Type B pancreatic cell (in vitro differentiated cells): ENCODE results near the gene PACSIN2. TPM values are rescaled to one million over a fixed set of nuclear protein-coding genes. Genes with fewer than 3 reads are reported as not detected.

Experiments
- DNase-seq: peaks from one replicate; pipeline ENCODE4 v3.0.0; 2021; ENCODE audit warnings: mixed read lengths; ENCODE audit not compliant: unreplicated experiment; ENCODE audit errors: extremely low spot score
- H3K27ac Mint-ChIP-seq: 2 replicates; pipeline ENCODE4 v1.8.0; 2021; ENCODE audit warnings: mild to moderate bottlenecking, mixed read lengths
- H3K27me3 Mint-ChIP-seq: 2 replicates; pipeline ENCODE4 v1.8.0; 2021; ENCODE audit warnings: mixed read lengths
- H3K36me3 Mint-ChIP-seq: 2 replicates; pipeline ENCODE4 v1.8.0; 2021; ENCODE audit warnings: mixed read lengths
- H3K4me1 Mint-ChIP-seq: one replicate; pipeline ENCODE4 v1.8.0; 2021; ENCODE audit warnings: mixed read lengths; ENCODE audit not compliant: unreplicated experiment
- H3K4me3 Mint-ChIP-seq: 2 replicates; pipeline ENCODE4 v1.8.0; 2021; ENCODE audit warnings: mild to moderate bottlenecking, mixed read lengths
- H3K9me3 Mint-ChIP-seq: 2 replicates; pipeline ENCODE4 v1.8.0; 2021; ENCODE audit warnings: mixed read lengths
- total RNA-seq: library from RNA; stranded (reverse); gene quantifications from 2 replicates; pipeline ENCODE4 v1.2.1, GENCODE V29; 2021; ENCODE audit warnings: low replicate concordance
- TF ChIP-seq, protein P1 (sequence below): fragments of 200-600 bp; sonication (generic); conservative IDR thresholded peaks from 2 replicates; pipeline ENCODE4 v1.5.0; 2021; ENCODE audit warnings: antibody characterized with exemption, mild to moderate bottlenecking

Gene PACSIN2
- total RNA-seq, 1 donor from 2014 or later: 53.4 TPM

DNA sequence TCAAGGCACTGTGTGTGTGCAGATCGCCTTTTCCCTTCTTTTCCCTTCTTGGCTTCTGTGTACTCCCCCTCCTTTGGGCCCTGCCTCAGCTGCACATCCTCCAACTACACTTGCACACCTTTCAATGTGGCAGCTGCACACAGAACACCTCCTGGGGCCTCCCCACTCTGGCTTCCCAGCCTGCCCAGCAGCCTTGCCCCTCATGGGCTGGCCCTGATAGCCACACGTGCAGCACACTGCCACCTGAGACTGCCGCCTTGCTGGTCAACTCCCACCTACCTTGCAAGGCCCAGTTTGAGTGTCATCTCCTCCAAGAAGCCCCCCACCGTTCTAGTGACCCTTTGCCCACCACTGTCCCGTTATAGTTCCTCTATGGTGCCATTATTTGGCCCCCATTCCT is 80.6 kb downstream of the PACSIN2 start:
- Mint-ChIP-seq H3K4me1 (peaks cover 58% of the 10 kb centered on the region), H3K36me3 (peaks cover 3% of the 10 kb centered on the region), H3K27ac (no peak overlapping the region), H3K9me3 (no peaks in the 10 kb centered on the region), H3K4me3 (no peak overlapping the region), H3K27me3 (no peaks in the 10 kb centered on the region)
- no peak for DNase-seq
- TF ChIP-seq, protein P1, sequence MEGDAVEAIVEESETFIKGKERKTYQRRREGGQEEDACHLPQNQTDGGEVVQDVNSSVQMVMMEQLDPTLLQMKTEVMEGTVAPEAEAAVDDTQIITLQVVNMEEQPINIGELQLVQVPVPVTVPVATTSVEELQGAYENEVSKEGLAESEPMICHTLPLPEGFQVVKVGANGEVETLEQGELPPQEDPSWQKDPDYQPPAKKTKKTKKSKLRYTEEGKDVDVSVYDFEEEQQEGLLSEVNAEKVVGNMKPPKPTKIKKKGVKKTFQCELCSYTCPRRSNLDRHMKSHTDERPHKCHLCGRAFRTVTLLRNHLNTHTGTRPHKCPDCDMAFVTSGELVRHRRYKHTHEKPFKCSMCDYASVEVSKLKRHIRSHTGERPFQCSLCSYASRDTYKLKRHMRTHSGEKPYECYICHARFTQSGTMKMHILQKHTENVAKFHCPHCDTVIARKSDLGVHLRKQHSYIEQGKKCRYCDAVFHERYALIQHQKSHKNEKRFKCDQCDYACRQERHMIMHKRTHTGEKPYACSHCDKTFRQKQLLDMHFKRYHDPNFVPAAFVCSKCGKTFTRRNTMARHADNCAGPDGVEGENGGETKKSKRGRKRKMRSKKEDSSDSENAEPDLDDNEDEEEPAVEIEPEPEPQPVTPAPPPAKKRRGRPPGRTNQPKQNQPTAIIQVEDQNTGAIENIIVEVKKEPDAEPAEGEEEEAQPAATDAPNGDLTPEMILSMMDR: no peak

DNA sequence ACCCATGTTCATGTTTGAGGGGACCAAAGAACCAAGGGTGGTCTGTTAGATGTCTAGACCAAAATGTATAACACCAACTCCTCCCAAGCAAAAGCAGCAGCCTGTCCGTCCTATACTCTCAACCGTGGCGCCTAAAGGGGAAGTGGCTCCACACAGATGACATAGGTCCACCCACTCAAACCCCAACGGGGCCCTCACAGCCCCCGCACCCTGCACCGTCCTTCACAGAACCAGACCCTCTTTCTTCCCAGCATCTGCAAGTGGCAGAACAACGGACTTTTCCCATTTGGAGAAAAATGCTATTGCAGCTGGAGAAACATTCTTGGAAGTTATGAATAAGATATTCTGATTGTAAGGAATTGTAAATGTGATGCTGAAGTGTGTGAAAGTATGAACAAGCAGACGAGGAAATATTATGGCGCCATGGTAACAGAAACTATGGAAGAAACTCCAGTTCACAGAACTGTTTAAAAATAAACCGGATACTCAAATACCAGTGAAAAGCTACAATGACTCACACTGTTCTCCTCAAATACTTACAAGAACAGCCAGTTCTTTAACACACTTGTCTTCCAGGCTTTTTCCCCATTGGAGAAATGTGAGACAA is 81.4 kb downstream of the PACSIN2 start:
- Mint-ChIP-seq H3K9me3 (no peaks in the 10 kb centered on the region), H3K4me3 (no peak overlapping the region), H3K27me3 (no peaks in the 10 kb centered on the region), H3K27ac (peak overlapping the region; percentile 18), H3K4me1 (peaks cover 56% of the 10 kb centered on the region), H3K36me3 (peaks cover 3% of the 10 kb centered on the region)
- TF ChIP-seq, protein P1: no peak
- no peak for DNase-seq

DNA sequence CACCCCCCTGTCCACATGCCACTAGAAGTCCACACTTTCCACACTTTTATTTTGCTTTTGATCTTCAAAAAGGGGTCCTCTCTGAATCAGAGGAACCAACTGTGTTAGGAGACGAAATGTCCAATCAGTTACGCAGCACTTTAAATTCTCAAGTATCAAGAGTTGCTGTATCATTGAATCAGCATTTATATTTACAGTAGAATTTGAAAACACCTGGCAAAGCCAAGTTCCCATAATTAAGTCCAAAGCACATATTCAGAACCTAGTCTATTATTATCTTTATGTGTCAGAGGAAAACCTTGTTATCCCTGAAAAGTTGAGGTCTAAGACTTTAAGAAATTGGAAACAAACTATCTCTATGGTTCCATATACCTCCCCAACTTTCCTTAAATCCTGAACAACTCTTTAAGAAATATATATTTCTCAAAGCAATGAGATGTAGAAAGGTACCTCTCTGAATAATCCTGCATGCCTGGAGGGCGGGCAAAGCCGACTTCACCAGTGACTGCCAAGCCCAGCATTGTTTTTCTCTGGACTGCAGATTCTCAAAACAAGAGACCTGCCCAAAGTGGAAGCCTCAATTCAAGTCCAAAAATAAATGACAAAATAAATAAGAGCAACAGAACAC is 82.0 kb downstream of the PACSIN2 start:
- Mint-ChIP-seq H3K4me1 (peaks cover 51% of the 10 kb centered on the region), H3K4me3 (no peak overlapping the region), H3K9me3 (no peaks in the 10 kb centered on the region), H3K36me3 (peaks cover 3% of the 10 kb centered on the region), H3K27ac (peak overlapping the region; percentile 18), H3K27me3 (no peaks in the 10 kb centered on the region)
- no peak for DNase-seq
- TF ChIP-seq, protein P1: no peak

DNA sequence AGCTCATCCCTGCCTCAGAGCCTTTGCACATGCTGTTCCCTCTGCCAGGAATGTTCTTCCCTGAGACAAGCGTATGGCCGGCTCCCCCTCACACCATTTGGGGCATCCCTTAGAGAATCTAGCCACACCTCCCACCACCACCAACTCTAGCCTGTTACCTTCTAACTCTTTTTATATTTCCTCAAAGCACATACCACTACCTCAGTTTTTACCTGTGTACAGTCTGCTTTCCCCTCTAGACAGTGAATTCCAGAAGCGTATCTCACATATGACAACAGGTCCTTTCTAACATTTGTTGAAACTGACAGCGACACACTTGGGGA is 82.8 kb downstream of the PACSIN2 start:
- DNase-seq: no peak
- no peaks in the 10 kb centered on the region for H3K27me3 Mint-ChIP-seq
- H3K27ac Mint-ChIP-seq: peak overlapping the region; percentile 10
- H3K4me3 Mint-ChIP-seq: no peak overlapping the region
- H3K4me1 Mint-ChIP-seq: peaks cover 43% of the 10 kb centered on the region
- peaks cover 3% of the 10 kb centered on the region for H3K36me3 Mint-ChIP-seq
- no peaks in the 10 kb centered on the region for H3K9me3 Mint-ChIP-seq
- TF ChIP-seq, protein P1: no peak

DNA sequence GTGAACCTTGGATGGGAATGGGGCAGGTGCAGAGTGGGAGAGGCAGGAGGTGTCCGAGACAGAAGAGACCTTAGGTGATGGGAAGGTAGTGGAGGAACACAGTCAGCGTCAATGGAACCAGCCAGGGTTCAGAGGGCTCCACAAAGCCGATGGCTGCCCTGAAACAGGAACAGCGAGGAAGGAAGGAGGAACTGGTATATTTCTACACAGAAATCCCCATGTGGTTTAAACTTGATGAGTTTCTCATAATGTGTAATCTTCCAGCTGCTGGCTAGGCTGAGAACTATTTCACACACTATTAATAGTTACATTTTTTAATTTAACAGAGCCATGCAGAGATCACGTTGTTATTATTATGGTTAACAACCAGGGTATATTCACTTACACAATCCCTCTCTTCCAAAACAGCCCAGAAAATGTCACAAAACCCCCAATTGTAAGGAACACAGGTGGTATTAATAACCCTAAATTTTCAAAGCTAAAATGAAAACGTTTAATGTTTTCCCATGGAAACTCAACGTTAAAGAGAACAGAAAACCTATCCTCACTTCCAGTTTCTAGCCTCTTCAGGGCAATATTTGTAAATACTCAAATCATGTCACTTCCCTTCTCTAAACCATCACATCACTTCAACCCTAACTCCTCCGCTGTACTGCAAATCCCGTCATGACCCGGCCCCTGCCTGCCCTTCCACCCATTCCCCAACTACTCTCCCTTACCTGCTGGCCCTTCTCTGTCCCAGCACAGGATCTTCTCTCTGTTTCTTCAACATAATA is 83.3 kb downstream of the PACSIN2 start:
- Mint-ChIP-seq H3K36me3 (peaks cover 3% of the 10 kb centered on the region), H3K4me3 (no peak overlapping the region), H3K27ac (peak overlapping the region; percentile 10), H3K4me1 (peaks cover 43% of the 10 kb centered on the region), H3K27me3 (no peaks in the 10 kb centered on the region), H3K9me3 (no peaks in the 10 kb centered on the region)
- no peak for DNase-seq
- TF ChIP-seq, protein P1: no peak
